Measurements from ENCODE around the gene DOC2B. TPM values are rescaled to one million over a fixed set of nuclear protein-coding genes. Genes with fewer than 3 reads are reported as not detected.
"Not testable (repeated sequence)": the region's sequence is repeated elsewhere in the genome, so short reads cannot be mapped to it uniquely, and the experiment has no call there.

Gene DOC2B
- total RNA-seq, 1 experiment from 2014 or later: 15.2 TPM

GRCh38 chr17:206941-207560 lies 25.6 kb upstream of the DOC2B start:
- no TSS peak for BruUV-seq (replicated peaks)
- CTCF ChIA-PET: no interaction called here
- no peak for ATAC-seq

DNA sequence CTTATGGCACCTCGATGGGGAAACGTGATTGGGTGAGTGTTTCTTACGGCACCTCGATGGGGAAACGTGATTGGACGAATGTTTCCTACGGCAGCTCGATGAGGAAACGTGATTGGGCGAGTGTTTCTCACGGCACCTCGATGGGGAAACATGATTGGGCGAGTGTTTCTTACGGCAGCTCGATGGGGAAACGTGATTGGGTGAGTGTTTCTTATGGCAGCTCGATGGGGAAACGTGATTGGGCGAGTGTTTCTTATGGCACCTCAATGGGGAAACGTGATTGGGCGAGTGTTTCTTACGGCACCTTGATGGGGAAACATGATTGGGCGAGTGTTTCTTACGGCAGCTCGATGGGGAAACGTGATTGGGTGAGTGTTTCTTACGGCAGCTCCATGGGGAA lies 25.0 kb upstream of the DOC2B start:
- POLR2A ChIA-PET; ATAC-seq; H3K9me3 ChIP-seq (ENCODE audit: control insufficient read depth in 1 of 2, insufficient read depth in 1 of 2, low read depth in 1 of 2, low read length in 2 of 2); H3K4me2 ChIP-seq (ENCODE audit: low read length); intact Hi-C loops (cut with micrococcal nuclease); BruUV-seq (replicated peaks); CTCF ChIA-PET; H3K27me3 ChIP-seq (ENCODE audit: insufficient read depth, low read length); H3K9me2 ChIP-seq (ENCODE audit: insufficient read depth); H3K27ac ChIP-seq (ENCODE audit: low read depth, low read length); H3K4me3 ChIP-seq (replicated peaks in 1 of 2; ENCODE audit: low read depth in 1 of 2, low read length in 2 of 2); H3K79me2 ChIP-seq (ENCODE audit: insufficient read depth, low read length); RAD21 ChIA-PET (ENCODE audit: low non-redundant PET in 1 of 2, low total read pairs in 2 of 2, uncharacterized antibody in 2 of 2, unreplicated experiment in 2 of 2); H2AFZ ChIP-seq (ENCODE audit: low read depth, low read length, poor library complexity, severe bottlenecking); H3K36me3 ChIP-seq (ENCODE audit: control insufficient read depth in 1 of 2, insufficient read depth in 2 of 2, low read length in 2 of 2); H3K9ac ChIP-seq (ENCODE audit: low read length); H3K4me1 ChIP-seq (ENCODE audit: control insufficient read depth in 1 of 2, insufficient read depth in 2 of 2, low read length in 2 of 2); H4K20me1 ChIP-seq (ENCODE audit: insufficient read depth); DNase-seq (ENCODE audit: low read depth, low spot score): not testable (repeated sequence)

More at GRCh38 chr17:206941-207560, 25.6 kb upstream of the DOC2B start:
- no peak for DNase-seq (ENCODE audit: low read depth, low spot score)
- H3K4me3 ChIP-seq (replicated peaks in 1 of 2; ENCODE audit: low read depth in 1 of 2, low read length in 2 of 2): no peak overlapping the region
- ChIA-PET RAD21 (ENCODE audit: low non-redundant PET in 1 of 2, low total read pairs in 2 of 2, uncharacterized antibody in 2 of 2, unreplicated experiment in 2 of 2) (no interaction called here), POLR2A (no interaction called here)
- no peaks in the 10 kb centered on the region for H3K9me3 ChIP-seq (ENCODE audit: control insufficient read depth in 1 of 2, insufficient read depth in 1 of 2, low read depth in 1 of 2, low read length in 2 of 2)
- H3K9ac ChIP-seq (ENCODE audit: low read length): no peak overlapping the region
- no peaks in the 10 kb centered on the region for H3K9me2 ChIP-seq (ENCODE audit: insufficient read depth)
- no peaks in the 10 kb centered on the region for H3K4me1 ChIP-seq (ENCODE audit: control insufficient read depth in 1 of 2, insufficient read depth in 2 of 2, low read length in 2 of 2)
- no peaks in the 10 kb centered on the region for H4K20me1 ChIP-seq (ENCODE audit: insufficient read depth)
- H3K27me3 ChIP-seq (ENCODE audit: insufficient read depth, low read length): no peaks in the 10 kb centered on the region
- no peak overlapping the region for H2AFZ ChIP-seq (ENCODE audit: low read depth, low read length, poor library complexity, severe bottlenecking)
- no peaks in the 10 kb centered on the region for H3K36me3 ChIP-seq (ENCODE audit: control insufficient read depth in 1 of 2, insufficient read depth in 2 of 2, low read length in 2 of 2)
- no peaks in the 10 kb centered on the region for H3K79me2 ChIP-seq (ENCODE audit: insufficient read depth, low read length)
- H3K4me2 ChIP-seq (ENCODE audit: low read length): no peak overlapping the region
- intact Hi-C loops (cut with micrococcal nuclease): no loop called here
- H3K27ac ChIP-seq (ENCODE audit: low read depth, low read length): no peak overlapping the region
- TF ChIP-seq FOSL1 (IDR thresholded peaks at IDR 0.05; ENCODE audit: low read depth) (no peak), POLR2A (IDR thresholded peaks at IDR 0.05; ENCODE audit: borderline replicate concordance, extremely low read depth, insufficient read depth, insufficient read length) (no peak)

- Histone ChIP-seq H3K4me2 (ENCODE audit: low read length) (no peak overlapping the region), H2AFZ (ENCODE audit: low read depth, low read length, poor library complexity, severe bottlenecking) (no peak overlapping the region), H3K4me3 (replicated peaks in 1 of 2; ENCODE audit: low read depth in 1 of 2, low read length in 2 of 2) (no peak overlapping the region), H3K27me3 (ENCODE audit: insufficient read depth, low read length) (no peaks in the 10 kb centered on the region), H3K27ac (ENCODE audit: low read depth, low read length) (no peak overlapping the region), H3K9me2 (ENCODE audit: insufficient read depth) (no peaks in the 10 kb centered on the region), H3K79me2 (ENCODE audit: insufficient read depth, low read length) (no peaks in the 10 kb centered on the region), H3K36me3 (ENCODE audit: control insufficient read depth in 1 of 2, insufficient read depth in 2 of 2, low read length in 2 of 2) (no peaks in the 10 kb centered on the region), H3K4me1 (ENCODE audit: control insufficient read depth in 1 of 2, insufficient read depth in 2 of 2, low read length in 2 of 2) (no peaks in the 10 kb centered on the region), H3K9me3 (ENCODE audit: control insufficient read depth in 1 of 2, insufficient read depth in 1 of 2, low read depth in 1 of 2, low read length in 2 of 2) (no peaks in the 10 kb centered on the region), H4K20me1 (ENCODE audit: insufficient read depth) (no peaks in the 10 kb centered on the region), H3K9ac (ENCODE audit: low read length) (no peak overlapping the region)
- intact Hi-C loops (cut with micrococcal nuclease): no loop called here
- ChIA-PET RAD21 (ENCODE audit: low non-redundant PET in 1 of 2, low total read pairs in 2 of 2, uncharacterized antibody in 2 of 2, unreplicated experiment in 2 of 2) (no interaction called here), CTCF (no interaction called here), POLR2A (no interaction called here)
- no TSS peak for BruUV-seq (replicated peaks)
- DNase-seq (ENCODE audit: low read depth, low spot score) (no peak), ATAC-seq (no peak)
- TF ChIP-seq EZH2 (IDR thresholded peaks at IDR 0.05) (no peak), RAD21 (IDR thresholded peaks at IDR 0.05; ENCODE audit: low read depth) (no peak), ZFX (IDR thresholded peaks at IDR 0.05) (no peak), CEBPB (IDR thresholded peaks at IDR 0.05; ENCODE audit: low read depth) (no peak), ZBTB33 (IDR thresholded peaks at IDR 0.05; ENCODE audit: extremely low read depth, insufficient replicate concordance, low read length) (no peak), SRF (IDR thresholded peaks at IDR 0.05; ENCODE audit: low read depth) (no peak), JUND (IDR thresholded peaks at IDR 0.05) (no peak), ELF1 (IDR thresholded peaks at IDR 0.05; ENCODE audit: borderline replicate concordance, low read depth) (no peak), SIN3A (IDR thresholded peaks at IDR 0.05; ENCODE audit: low read depth) (no peak), POLR2A (IDR thresholded peaks at IDR 0.05; ENCODE audit: borderline replicate concordance, extremely low read depth, insufficient read depth, insufficient read length) (no peak), YY1 (IDR thresholded peaks at IDR 0.05; ENCODE audit: extremely low read depth, insufficient replicate concordance, low read depth, low read length) (no peak), FOSL1 (IDR thresholded peaks at IDR 0.05; ENCODE audit: low read depth) (no peak), SP1 (IDR thresholded peaks at IDR 0.05; ENCODE audit: low read depth) (no peak), ATF3 (IDR thresholded peaks at IDR 0.05) (no peak)
These were observed 24.4 kb upstream of the DOC2B start for GRCh38 chr17:205817-206216.

Measured in HCT116 (cell line).